ENCODE measurements around the gene DAPK2. TPM values are rescaled to one million over a fixed set of nuclear protein-coding genes. Genes with fewer than 3 reads are reported as not detected.

The DAPK2 gene
- total RNA-seq, 2 donors from 2014 or later: 6.1 to 10.6 TPM

DNA sequence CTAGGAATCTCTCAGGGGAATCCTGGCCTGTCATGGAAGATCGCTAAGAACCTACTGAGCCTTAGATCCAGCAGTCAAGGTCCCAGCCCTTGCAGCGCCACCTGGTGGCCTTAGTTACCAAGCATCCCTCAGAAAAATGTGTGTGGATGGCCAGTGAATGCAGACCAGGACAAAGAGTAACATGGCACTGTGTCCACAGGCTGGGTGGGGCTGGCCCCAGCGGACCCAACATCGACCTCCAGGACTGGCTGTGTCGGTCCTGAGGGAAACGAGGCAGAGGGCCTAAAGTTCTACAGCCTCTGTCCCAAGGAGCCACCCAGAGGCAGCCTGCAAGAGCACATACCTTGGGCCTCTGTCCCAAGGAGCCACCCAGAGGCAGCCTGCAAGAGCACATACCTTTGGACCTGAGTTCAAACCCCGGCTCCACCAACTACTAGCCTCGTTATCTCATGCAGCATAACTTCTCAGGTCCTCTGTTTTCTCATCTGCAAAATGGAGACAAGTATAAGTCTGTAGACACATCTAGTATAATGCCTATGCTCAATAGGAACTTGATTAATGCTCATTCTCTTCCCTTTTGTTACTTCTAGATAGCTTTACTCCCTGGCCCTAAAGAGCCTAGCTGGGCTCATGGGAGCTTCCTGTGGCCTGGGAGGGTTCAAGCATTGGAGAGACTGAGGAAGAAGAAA lies 155.1 kb downstream of the DAPK2 start:
- no peaks in the 10 kb centered on the region for H3K9me3 ChIP-seq
- peaks cover 1 to 10% of the 10 kb centered on the region in 2 donors for H3K4me1 ChIP-seq (ENCODE audit: control insufficient read depth in 1 of 2, low read depth in 2 of 2)
- H3K27me3 ChIP-seq (replicated peaks; ENCODE audit: insufficient read depth): no peaks in the 10 kb centered on the region
- DNase-seq (ENCODE audit: low spot score) (peak; percentile 15), ATAC-seq (ENCODE audit: insufficient number of reproducible peaks, low FRiP score, low read depth) (no peak)
- peak; percentile 70 for TF ChIP-seq CTCF (IDR thresholded peaks at IDR 0.05)
- H3K4me3 ChIP-seq: no peak overlapping the region
- no peak overlapping the region for H3K27ac ChIP-seq
- no peaks in the 10 kb centered on the region for H3K36me3 ChIP-seq

DNA sequence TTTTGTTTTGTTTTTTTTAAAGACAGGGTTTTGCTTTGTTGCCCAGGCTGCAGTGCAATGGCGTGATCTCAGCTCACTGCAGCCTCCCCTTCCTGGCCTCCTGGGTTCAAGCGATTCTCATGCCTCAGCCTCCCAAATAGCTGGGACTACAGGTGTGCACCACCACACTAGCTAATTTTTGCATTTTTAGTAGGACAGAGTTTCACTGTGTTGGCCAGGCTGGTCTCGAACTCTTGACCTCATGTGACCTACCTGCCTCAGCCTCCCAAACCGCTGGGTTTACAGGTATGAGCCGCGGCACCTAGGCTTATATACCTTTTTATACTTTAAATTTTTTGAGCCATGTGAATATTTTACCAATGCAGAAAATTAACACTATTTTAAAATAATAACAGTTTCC lies 155.7 kb downstream of the DAPK2 start:
- peaks cover 0 to 8% of the 10 kb centered on the region in 2 donors for H3K4me1 ChIP-seq (ENCODE audit: control insufficient read depth in 1 of 2, low read depth in 2 of 2)
- DNase-seq (ENCODE audit: low spot score) (no peak), ATAC-seq (ENCODE audit: insufficient number of reproducible peaks, low FRiP score, low read depth) (no peak)
- H3K9me3 ChIP-seq: no peaks in the 10 kb centered on the region
- H3K27ac ChIP-seq: no peak overlapping the region
- no peaks in the 10 kb centered on the region for H3K27me3 ChIP-seq (replicated peaks; ENCODE audit: insufficient read depth)
- H3K36me3 ChIP-seq: no peaks in the 10 kb centered on the region
- no peak overlapping the region for H3K4me3 ChIP-seq
- TF ChIP-seq CTCF (IDR thresholded peaks at IDR 0.05): no peak

GRCh38 chr15:63889831-63890230 lies 156.5 kb downstream of the DAPK2 start:
- ATAC-seq (ENCODE audit: insufficient number of reproducible peaks, low FRiP score, low read depth) (no peak), DNase-seq (ENCODE audit: low spot score) (no peak)
- H3K4me1 ChIP-seq (ENCODE audit: control insufficient read depth in 1 of 2, low read depth in 2 of 2): peaks cover 0 to 8% of the 10 kb centered on the region in 2 donors
- H3K27ac ChIP-seq: no peak overlapping the region
- no peaks in the 10 kb centered on the region for H3K36me3 ChIP-seq
- no peak for TF ChIP-seq CTCF (IDR thresholded peaks at IDR 0.05)
- H3K4me3 ChIP-seq: no peak overlapping the region
- H3K9me3 ChIP-seq: no peaks in the 10 kb centered on the region
- no peaks in the 10 kb centered on the region for H3K27me3 ChIP-seq (replicated peaks; ENCODE audit: insufficient read depth)

DNA sequence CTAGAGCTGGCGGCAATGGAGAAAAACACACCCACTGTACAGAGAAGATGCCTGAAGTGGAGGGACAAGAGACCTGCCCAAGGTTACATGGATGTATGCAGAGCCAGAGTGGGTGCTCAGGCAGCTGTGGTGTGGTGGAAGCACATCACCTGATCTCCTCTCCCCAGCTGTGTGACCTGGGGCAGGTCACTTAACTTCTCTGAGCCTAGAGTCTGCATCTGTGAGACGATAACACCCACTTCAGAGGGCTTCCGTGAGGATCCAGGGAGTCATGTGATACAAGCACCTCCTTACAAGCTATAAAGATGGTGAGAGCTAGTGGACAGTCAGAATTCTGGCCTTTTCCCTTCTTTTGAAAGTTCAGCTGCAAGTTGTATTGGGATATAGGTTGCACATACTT lies 157.5 kb downstream of the DAPK2 start:
- Histone ChIP-seq H3K36me3 (no peaks in the 10 kb centered on the region), H3K4me3 (no peak overlapping the region), H3K4me1 (ENCODE audit: control insufficient read depth in 1 of 2, low read depth in 2 of 2) (peaks cover 0 to 8% of the 10 kb centered on the region in 2 donors), H3K27me3 (replicated peaks; ENCODE audit: insufficient read depth) (no peaks in the 10 kb centered on the region), H3K27ac (no peak overlapping the region), H3K9me3 (no peaks in the 10 kb centered on the region)
- ATAC-seq (ENCODE audit: insufficient number of reproducible peaks, low FRiP score, low read depth) (no peak), DNase-seq (ENCODE audit: low spot score) (no peak)
- TF ChIP-seq CTCF (IDR thresholded peaks at IDR 0.05): no peak

DNA sequence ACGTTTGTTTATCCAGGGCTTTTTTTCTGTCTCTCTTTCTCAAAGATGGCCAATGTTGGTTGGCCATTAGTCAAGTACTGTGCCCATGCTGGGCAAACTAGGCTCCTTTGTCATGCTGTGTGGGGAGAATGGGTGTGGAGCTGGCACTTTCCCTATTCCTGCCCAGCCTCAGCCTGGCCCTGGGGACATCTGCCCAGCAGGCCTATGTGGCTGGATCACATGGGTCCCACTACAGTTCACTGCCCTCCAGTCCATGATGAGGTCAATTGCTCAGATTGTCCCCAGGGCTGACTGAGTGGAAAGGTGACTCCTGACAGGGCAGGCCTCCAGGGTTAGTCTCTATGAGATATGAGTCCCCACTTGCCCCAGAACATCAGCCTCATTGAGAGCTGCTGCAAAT lies 158.1 kb downstream of the DAPK2 start:
- ATAC-seq (ENCODE audit: insufficient number of reproducible peaks, low FRiP score, low read depth) (no peak), DNase-seq (ENCODE audit: low spot score) (no peak)
- Histone ChIP-seq H3K27me3 (replicated peaks; ENCODE audit: insufficient read depth) (no peaks in the 10 kb centered on the region), H3K27ac (no peak overlapping the region), H3K4me3 (no peak overlapping the region), H3K9me3 (no peaks in the 10 kb centered on the region), H3K36me3 (no peaks in the 10 kb centered on the region), H3K4me1 (ENCODE audit: control insufficient read depth in 1 of 2, low read depth in 2 of 2) (peaks cover 0 to 8% of the 10 kb centered on the region in 2 donors)
- no peak for TF ChIP-seq CTCF (IDR thresholded peaks at IDR 0.05)

Measured in thoracic aorta (tissue), 2 donors.